Stimulated activated CD8-positive, alpha-beta memory T cell treated with anti-CD3 and anti-CD28 coated beads, Interleukin-15, amount 100 ng/mL, for 4 hours (primary cell): ENCODE results near the gene MRRF.

Source experiments
- DNase-seq, 2 donors: peaks; one replicate each; pipeline ENCODE4 v3.0.0-alpha.2; 2020; ENCODE audit warnings: low read depth in 2 of 2

The MRRF gene

DNA sequence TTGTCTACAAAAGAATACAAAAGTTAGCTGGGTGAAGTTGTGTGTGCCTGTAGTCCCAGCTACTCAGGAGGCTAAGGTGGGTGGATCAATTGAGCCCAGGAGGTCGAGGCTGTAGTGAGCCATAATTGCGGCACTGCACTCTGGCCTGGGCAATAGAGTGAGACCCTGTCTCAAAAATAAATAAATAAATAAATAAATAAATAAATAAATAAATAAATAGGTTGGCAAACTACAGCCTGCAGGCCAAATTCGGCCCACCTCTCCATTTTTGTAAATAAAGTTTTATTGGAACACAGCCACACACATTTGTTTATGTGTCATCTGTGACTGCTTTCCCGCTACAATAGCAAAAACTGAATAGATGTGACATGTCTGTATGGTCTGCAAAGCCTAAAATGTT is 115.6 kb downstream of the MRRF start:
- DNase-seq = no peak
